Smooth muscle cell (in vitro differentiated cells): ENCODE results near the gene ZMPSTE24. TPM values are rescaled to one million over a fixed set of nuclear protein-coding genes. Genes with fewer than 3 reads are reported as not detected.

Source experiments
- DNase-seq: peaks from one replicate; lab custom pipeline; 2025; ENCODE audit not compliant: unreplicated experiment; lab: John Stamatoyannopoulos, UW
- H2AFZ ChIP-seq: fragments of 200-600 bp; sonication (generic); 2 replicates; pipeline ENCODE4 v1.6.0; 2016; ENCODE audit warnings: antibody characterized with exemption, low read depth, mild to moderate bottlenecking
- H3F3A ChIP-seq: fragments of 200-600 bp; sonication (generic); 2 replicates; pipeline ENCODE4 v1.6.0; 2017; ENCODE audit warnings: antibody characterized with exemption, low read depth
- H3K27ac ChIP-seq: fragments of 200-600 bp; sonication (generic); 2 replicates; pipeline ENCODE4 v1.5.1; 2016; ENCODE audit warnings: low read depth, mild to moderate bottlenecking
- H3K27me3 ChIP-seq: fragments of 200-600 bp; sonication (generic); 2 replicates; pipeline ENCODE4 v1.6.1; 2016; ENCODE audit warnings: low read depth, mild to moderate bottlenecking
- H3K36me3 ChIP-seq: fragments of 200-600 bp; sonication (generic); 2 replicates; pipeline ENCODE4 v1.5.1; 2016; ENCODE audit warnings: low read depth
- H3K4me1 ChIP-seq: fragments of 200-600 bp; sonication (generic); 2 replicates; pipeline ENCODE4 v1.5.1; 2016; ENCODE audit warnings: low read depth
- H3K4me2 ChIP-seq: fragments of 200-600 bp; sonication (generic); 2 replicates; pipeline ENCODE4 v1.6.0; 2016; ENCODE audit warnings: mild to moderate bottlenecking
- H3K4me3 ChIP-seq: fragments of 200-600 bp; sonication (generic); 2 replicates; pipeline ENCODE4 v1.5.1; 2016; ENCODE audit warnings: mild to moderate bottlenecking
- H3K79me2 ChIP-seq: fragments of 200-600 bp; sonication (generic); 2 replicates; pipeline ENCODE4 v1.6.0; 2016; ENCODE audit warnings: low read depth, mild to moderate bottlenecking
- H3K9ac ChIP-seq: fragments of 200-600 bp; sonication (generic); 2 replicates; pipeline ENCODE4 v1.6.0; 2016; ENCODE audit warnings: low read depth
- H3K9me3 ChIP-seq: fragments of 200-600 bp; sonication (generic); replicated peaks from 2 replicates; pipeline ENCODE4 v1.5.1; 2016; ENCODE audit warnings: low read depth
- H4K20me1 ChIP-seq: fragments of 200-600 bp; sonication (generic); 2 replicates; pipeline ENCODE4 v1.6.0; 2016; ENCODE audit warnings: low read depth
- CTCF ChIP-seq: fragments of 200-600 bp; sonication (generic); IDR thresholded peaks from 2 replicates; pipeline ENCODE4 v1.5.1; 2017; ENCODE audit warnings: borderline replicate concordance, mild to moderate bottlenecking, antibody characterized with exemption; ENCODE audit not compliant: insufficient read depth, poor library complexity, severe bottlenecking
- WGBS: methylation state at CpG from one replicate; pipeline ENCODE4 v1.1.7; 2016; ENCODE audit warnings: low lambda C conversion rate; 5-methylcytosine and 5-hydroxymethylcytosine counted together
- polyA plus RNA-seq: library from polyadenylated mRNA; unstranded; fragments of >200 nt; fragmentation: Nextera tagmentation; extraction: Ambion mirVana; gene quantifications from 2 replicates; pipeline ENCODE4 v1.2.1, GENCODE V29; 2016
- total RNA-seq: library from RNA; depleted of rRNA; stranded (reverse); fragments of >200 nt; gene quantifications from 2 replicates; pipeline ENCODE4 v1.2.3, GENCODE V29; 2014

ZMPSTE24 gene
- total and polyA plus RNA-seq, 2 experiments from 2014 or later: 28.8 to 48.9 TPM

GRCh38 chr1:40244138-40244744 is 13.8 kb upstream of the ZMPSTE24 start:
- Histone ChIP-seq H3K36me3 (no peaks in the 10 kb centered on the region), H3K9me3 (no peaks in the 10 kb centered on the region), H3K4me1 (no peaks in the 10 kb centered on the region), H3K27ac (no peak overlapping the region), H3K9ac (no peak overlapping the region), H3K4me3 (no peak overlapping the region), H2AFZ (no peak overlapping the region), H3K79me2 (no peaks in the 10 kb centered on the region), H3K27me3 (no peaks in the 10 kb centered on the region), H3K4me2 (no peak overlapping the region), H4K20me1 (peaks cover 2% of the 10 kb centered on the region), H3F3A (peaks cover 20% of the 10 kb centered on the region)
- 87% methylated on average over 4 of the region's 4 CpGs for WGBS
- no peak for TF ChIP-seq CTCF
- no peak for DNase-seq

- WGBS: 95% methylated on average over 3 of the region's 3 CpGs
- H3K9ac ChIP-seq: no peak overlapping the region
- no peaks in the 10 kb centered on the region for H3K36me3 ChIP-seq
- H2AFZ ChIP-seq: no peak overlapping the region
- H3K27me3 ChIP-seq: no peaks in the 10 kb centered on the region
- H3K4me2 ChIP-seq: no peak overlapping the region
- no peak for TF ChIP-seq CTCF
- H3K27ac ChIP-seq: no peak overlapping the region
- no peaks in the 10 kb centered on the region for H3K9me3 ChIP-seq
- H4K20me1 ChIP-seq: no peaks in the 10 kb centered on the region
- no peaks in the 10 kb centered on the region for H3K79me2 ChIP-seq
- peaks cover 5% of the 10 kb centered on the region for H3F3A ChIP-seq
- DNase-seq: no peak
- no peak overlapping the region for H3K4me3 ChIP-seq
- no peaks in the 10 kb centered on the region for H3K4me1 ChIP-seq
These were observed 12.3 kb upstream of the ZMPSTE24 start for GRCh38 chr1:40245686-40246085.

- Histone ChIP-seq H3K36me3 (no peaks in the 10 kb centered on the region), H3K4me2 (no peak within 1 kb of the TSS), H3K9me3 (no peaks in the 10 kb centered on the region), H3K27ac (no peak within 1 kb of the TSS), H3K79me2 (no peaks in the 10 kb centered on the region), H3K4me1 (no peaks in the 10 kb centered on the region), H2AFZ (no peak within 1 kb of the TSS), H3K27me3 (no peaks in the 10 kb centered on the region), H3K4me3 (no peak within 1 kb of the TSS), H4K20me1 (no peaks in the 10 kb centered on the region), H3F3A (peaks cover 5% of the 10 kb centered on the region), H3K9ac (no peak within 1 kb of the TSS)
- DNase-seq: no peak
- TF ChIP-seq CTCF: no peak
- 92% methylated on average over 1 of the region's 1 CpG for WGBS
These were observed 10.4 kb upstream of the ZMPSTE24 start, which contains the start of gene TMCO2 for GRCh38 chr1:40247655-40248054. TMCO2 (plus strand) TSS chr1:40247937; CDS start chr1:40247994, 57 bp downstream.

- no peaks in the 10 kb centered on the region for H3K79me2 ChIP-seq
These were observed 9.6 kb upstream of the ZMPSTE24 start for GRCh38 chr1:40248412-40248811.

More at GRCh38 chr1:40248412-40248811, 9.6 kb upstream of the ZMPSTE24 start:
- DNase-seq: no peak
- Histone ChIP-seq H3K4me1 (no peaks in the 10 kb centered on the region), H3K27me3 (no peaks in the 10 kb centered on the region), H2AFZ (no peak overlapping the region), H3K27ac (no peak overlapping the region), H4K20me1 (no peaks in the 10 kb centered on the region), H3K4me3 (no peak overlapping the region), H3K36me3 (no peaks in the 10 kb centered on the region), H3K9ac (no peak overlapping the region), H3F3A (peaks cover 5% of the 10 kb centered on the region), H3K4me2 (no peak overlapping the region), H3K9me3 (no peaks in the 10 kb centered on the region)
- no peak for TF ChIP-seq CTCF
